HepG2 (cell line): ENCODE data around the gene TK1. TPM values are rescaled to one million over a fixed set of nuclear protein-coding genes. Genes with fewer than 3 reads are reported as not detected.

Experiments used
- CERS6 ChIP-seq: sonication (generic); formaldehyde crosslinking; IDR thresholded peaks from 2 replicates; pipeline ENCODE4 v1.5.0; 2020; ENCODE audit warnings: missing genetic modification reagents
- DR1 ChIP-seq: sonication (generic); formaldehyde crosslinking; IDR thresholded peaks from 2 replicates; pipeline ENCODE4 v1.8.0; 2021; ENCODE audit warnings: mild to moderate bottlenecking, missing genetic modification reagents, inconsistent platforms
- DZIP1 ChIP-seq: sonication (generic); formaldehyde crosslinking; IDR thresholded peaks from 2 replicates; pipeline ENCODE4 v1.5.0; 2020; ENCODE audit warnings: mild to moderate bottlenecking, missing genetic modification reagents
- GTF3A ChIP-seq: sonication (generic); formaldehyde crosslinking; conservative IDR thresholded peaks from 2 replicates; pipeline ENCODE4 v1.4.0; 2020; ENCODE audit warnings: mild to moderate bottlenecking, missing genetic modification reagents
- HCFC1 ChIP-seq: fragments of 150-350 bp; IDR thresholded peaks from 2 replicates; pipeline ENCODE4 v1.6.1; 2014; ENCODE audit warnings: low read depth, low read length
- RBFOX2 ChIP-seq: fragments of 200-400 bp; formaldehyde crosslinking; IDR thresholded peaks from 2 replicates; pipeline ENCODE4 v1.6.1; 2017; ENCODE audit warnings: low read depth, mild to moderate bottlenecking, low read length
- TEF ChIP-seq: sonication (generic); formaldehyde crosslinking; IDR thresholded peaks from 2 replicates; pipeline ENCODE4 v1.5.0; 2020; ENCODE audit warnings: missing genetic modification reagents
- THYN1 ChIP-seq: sonication (generic); formaldehyde crosslinking; IDR thresholded peaks from 2 replicates; pipeline ENCODE4 v1.8.1; 2023; ENCODE audit warnings: low read depth, mild to moderate bottlenecking, moderate library complexity, missing genetic modification reagents, borderline replicate concordance
- ZBTB26 ChIP-seq: IDR thresholded peaks from 2 replicates; pipeline ENCODE4 v1.6.1; 2016; ENCODE audit warnings: missing compliant biosample characterization, missing genetic modification reagents, borderline replicate concordance
- ZBTB33 ChIP-seq: sonication (generic); formaldehyde crosslinking; IDR thresholded peaks from 2 replicates; pipeline ENCODE4 v1.4.0; 2020; ENCODE audit warnings: missing genetic modification reagents
- ZNF180 ChIP-seq: sonication (generic); formaldehyde crosslinking; IDR thresholded peaks from 2 replicates; pipeline ENCODE4 v1.4.0; 2020; ENCODE audit warnings: low read depth, missing genetic modification reagents, borderline replicate concordance
- ZNF687 ChIP-seq: sonication (generic); formaldehyde crosslinking; IDR thresholded peaks from 2 replicates; pipeline ENCODE4 v1.5.1; 2020; ENCODE audit warnings: mild to moderate bottlenecking, missing genetic modification reagents, moderate library complexity
- polyA plus RNA-seq, 8 experiments: library from polyadenylated mRNA; depleted of rRNA in 3 of 8; stranded (reverse) in 7 of 8; unstranded in 1 of 8; fragments of >200 nt; fragmentation: Illumina TruSeq in 4 of 8; extraction: Trizol in 4 of 8; gene quantifications; 2 replicates each; pipeline versions ENCODE4 v1.2.1 to v1.2.3, GENCODE V29; 2011 to 2016; ENCODE audit warnings: low read depth in 4 of 8, missing spikeins in 1 of 8, mixed read lengths in 1 of 8; ENCODE audit not compliant: insufficient read depth in 1 of 8
- total RNA-seq, 5 experiments: library from RNA; depleted of rRNA; stranded (reverse); fragments of >200 nt; fragmentation: Illumina TruSeq; extraction: Trizol; gene quantifications; 2 replicates each; pipeline ENCODE4 v1.2.3, GENCODE V29; 2016; ENCODE audit warnings: low read depth in 1 of 5

Gene TK1
- total and polyA plus RNA-seq, 2 of the 13 experiments (the other 11 are each of a cell fraction or from before 2014, with no cell fraction given): 45.0 to 96.0 TPM

GRCh38 chr17:78174346-78174869 lies 12.4 kb downstream of the TK1 start (continued):
- no peak for TF ChIP-seq CERS6 (CRISPR knock-in tag)
- TF ChIP-seq TEF (CRISPR knock-in tag): no peak
- peak; percentile 40; the same call in 1 of the 2 replicates for TF ChIP-seq ZNF687 (CRISPR knock-in tag)
- TF ChIP-seq ZBTB33 (CRISPR knock-in tag): no peak
- no peak for TF ChIP-seq THYN1 (CRISPR knock-in tag)
- 0 out of 2 replicates have a peak, but pooled peaks have one; percentile 28 for TF ChIP-seq DZIP1
- peak; percentile 71 for TF ChIP-seq RBFOX2
- no peak for TF ChIP-seq HCFC1
- TF ChIP-seq DR1 (CRISPR knock-in tag): no peak
- TF ChIP-seq ZBTB26 (CRISPR knock-in tag): no peak
- no peak for TF ChIP-seq ZNF180 (CRISPR knock-in tag)
- TF ChIP-seq GTF3A (CRISPR knock-in tag): no peak
